ENCODE results near the gene KRT85.

GRCh38 chr12:52356762-52357580 lies 10.3 kb downstream of the KRT85 start:
- TF ChIP-seq CEBPB (IDR thresholded peaks at IDR 0.05; ENCODE audit: low read depth, low read length) = no peak
- TF ChIP-seq CTCF (conservative IDR thresholded peaks at IDR 0.05; ENCODE audit: low read depth, low read length) = no peak
- no peak for TF ChIP-seq FOS (IDR thresholded peaks at IDR 0.05; ENCODE audit: low read depth, low read length)
- no peak for TF ChIP-seq RAD21 (IDR thresholded peaks at IDR 0.05; ENCODE audit: low read length)
- TF ChIP-seq POLR2A (IDR thresholded peaks at IDR 0.05; ENCODE audit: low read depth, low read length) = no peak
- TF ChIP-seq MXI1 (IDR thresholded peaks at IDR 0.05; ENCODE audit: borderline replicate concordance, low read depth, low read length) = no peak
- no peak for TF ChIP-seq USF2 (IDR thresholded peaks at IDR 0.05; ENCODE audit: low read depth, low read length)
- no peak for TF ChIP-seq RFX5 (IDR thresholded peaks at IDR 0.05; ENCODE audit: low read depth, low read length)
- no peak for TF ChIP-seq MAZ (IDR thresholded peaks at IDR 0.05; ENCODE audit: borderline replicate concordance, low read depth, low read length)
